K562 (cell line): ENCODE data around the gene RAB7A. TPM values are rescaled to one million over a fixed set of nuclear protein-coding genes. Genes with fewer than 3 reads are reported as not detected.

Experiments used
- CBX5 ChIP-seq: IDR thresholded peaks from 2 replicates; pipeline ENCODE4 v1.6.1; 2014; ENCODE audit warnings: low read depth, borderline replicate concordance
- ELF2 ChIP-seq: fragments of 250-450 bp; sonication (Bioruptor Pico); IDR thresholded peaks from 2 replicates; pipeline ENCODE4 v1.5.0; 2021; ENCODE audit warnings: mild to moderate bottlenecking
- GTF2F1 ChIP-seq: IDR thresholded peaks from 2 replicates; pipeline ENCODE4 v1.6.1; 2011; ENCODE audit warnings: low read depth, low read length, improper control_type of control experiment
- HDAC1 ChIP-seq, 2 experiments: fragments of 450-650 bp; IDR thresholded peaks; 2 replicates each; pipeline ENCODE4 v1.6.1; 2016 to 2017; ENCODE audit warnings: inconsistent platforms in 1 of 2, mild to moderate bottlenecking in 1 of 2, moderate library complexity in 1 of 2
- KHSRP ChIP-seq: fragments of 450-650 bp; IDR thresholded peaks from 2 replicates; pipeline ENCODE4 v1.6.1; 2017
- L3MBTL2 ChIP-seq: fragments of 450-650 bp; IDR thresholded peaks from 2 replicates; pipeline ENCODE4 v1.6.1; 2016; ENCODE audit warnings: mild to moderate bottlenecking, moderate library complexity
- MAZ ChIP-seq, 2 experiments: fragments of 450-650 bp in 1 of 2; sonication (generic) in 1 of 2; formaldehyde crosslinking; IDR thresholded peaks in 1 of 2; conservative IDR thresholded peaks in 1 of 2; 2 replicates each; pipeline versions ENCODE4 v1.4.0 to v1.5.0; 2020; ENCODE audit warnings: mild to moderate bottlenecking in 1 of 2, missing genetic modification reagents in 1 of 2
- MLX ChIP-seq, 2 experiments: fragments of 450-650 bp in 1 of 2; sonication (generic) in 1 of 2; formaldehyde crosslinking; conservative IDR thresholded peaks; 2 replicates each; pipeline versions ENCODE4 v1.4.0 to v1.8.1; 2020 to 2022; ENCODE audit warnings: mild to moderate bottlenecking in 1 of 2, missing genetic modification reagents in 1 of 2
- NR2C2 ChIP-seq, 2 experiments: fragments of 200-800 bp in 1 of 2; sonication (Bioruptor generic) in 1 of 2; sonication (generic) in 1 of 2; formaldehyde crosslinking in 1 of 2; IDR thresholded peaks; 2 replicates each; pipeline versions ENCODE4 v1.6.1 to v1.8.0; 2016 to 2022; ENCODE audit warnings: mild to moderate bottlenecking in 1 of 2, missing compliant biosample characterization in 1 of 2, missing genetic modification characterization in 1 of 2, missing genetic modification reagents in 1 of 2
- RNF2 ChIP-seq: sonication (generic); IDR thresholded peaks from 2 replicates; pipeline ENCODE4 v1.6.1; 2016
- SIN3A ChIP-seq, 2 experiments: fragments of 150-350 bp in 1 of 2; IDR thresholded peaks; 2 replicates each; pipeline ENCODE4 v1.6.1; 2011 to 2016; ENCODE audit warnings: borderline replicate concordance in 2 of 2, low read depth in 2 of 2, low read length in 2 of 2, mild to moderate bottlenecking in 2 of 2, moderate library complexity in 2 of 2; ENCODE audit not compliant: control insufficient read depth in 1 of 2
- SOX6 ChIP-seq: fragments of 450-650 bp; IDR thresholded peaks from 2 replicates; pipeline ENCODE4 v1.6.1; 2014; ENCODE audit warnings: mild to moderate bottlenecking
- TEAD4 ChIP-seq, 2 experiments: sonication (generic) in 1 of 2; formaldehyde crosslinking in 1 of 2; IDR thresholded peaks; 2 replicates each; pipeline versions ENCODE4 v1.6.1 to v1.8.0; 2012 to 2022; ENCODE audit warnings: borderline replicate concordance in 1 of 2, inconsistent platforms in 1 of 2, low read length in 1 of 2, mild to moderate bottlenecking in 1 of 2, missing genetic modification reagents in 1 of 2
- VEZF1 ChIP-seq: fragments of 200-800 bp; sonication (Bioruptor generic); IDR thresholded peaks from 2 replicates; pipeline ENCODE4 v1.6.1; 2017; ENCODE audit warnings: missing genetic modification characterization, missing compliant biosample characterization
- ZBTB17 ChIP-seq: fragments of 450-650 bp; formaldehyde crosslinking; IDR thresholded peaks from 2 replicates; pipeline ENCODE4 v1.4.0; 2020; ENCODE audit warnings: mild to moderate bottlenecking
- ZSCAN29 ChIP-seq: fragments of 450-650 bp; IDR thresholded peaks from 2 replicates; pipeline ENCODE4 v1.6.1; 2017
- polyA plus RNA-seq, 8 experiments: library from polyadenylated mRNA; depleted of rRNA in 4 of 8; stranded (reverse) in 5 of 8; unstranded in 3 of 8; fragments of >200 nt; fragmentation: Nextera tagmentation in 2 of 8; fragmentation: Illumina TruSeq in 1 of 8; extraction: Ambion mirVana in 2 of 8; extraction: Trizol in 1 of 8; gene quantifications; 2 replicates each; pipeline versions ENCODE4 v1.2.1 to v1.2.3, GENCODE V29; 2011 to 2014; ENCODE audit warnings: inconsistent platforms in 1 of 8, missing spikeins in 1 of 8
- total RNA-seq, 7 experiments: library from RNA; depleted of rRNA in 6 of 7; stranded (reverse); fragments of >200 nt in 6 of 7; fragmentation: Illumina TruSeq in 2 of 7; extraction: Trizol in 2 of 7; gene quantifications; 2 replicates each; pipeline versions ENCODE4 v1.2.1 to v1.2.3, GENCODE V29; 2011 to 2021; ENCODE audit warnings: low replicate concordance in 1 of 7
- TF ChIP-seq, protein P1 (sequence below), 2 experiments: fragments of 450-650 bp in 1 of 2; sonication (generic) in 1 of 2; formaldehyde crosslinking in 1 of 2; IDR thresholded peaks in 1 of 2; conservative IDR thresholded peaks in 1 of 2; 2 replicates each; pipeline versions ENCODE4 v1.6.1 to v1.8.1; 2016 to 2023; ENCODE audit warnings: mild to moderate bottlenecking in 2 of 2, moderate library complexity in 2 of 2, inconsistent platforms in 1 of 2, missing genetic modification reagents in 1 of 2
- TF ChIP-seq, protein P2 (sequence below): fragments of 450-650 bp; IDR thresholded peaks from 2 replicates; pipeline ENCODE4 v1.7.0; 2016; ENCODE audit warnings: borderline replicate concordance
- TF ChIP-seq, protein P3 (sequence below): sonication (generic); formaldehyde crosslinking; IDR thresholded peaks from 2 replicates; pipeline ENCODE4 v1.8.0; 2022; ENCODE audit warnings: missing genetic modification reagents, mild to moderate bottlenecking, moderate library complexity, borderline replicate concordance

Gene RAB7A
- total and polyA plus RNA-seq, 9 of the 15 experiments (the other 6 are each of a cell fraction or from before 2014, with no cell fraction given): 30.9 to 204 (median 72.8) TPM

DNA sequence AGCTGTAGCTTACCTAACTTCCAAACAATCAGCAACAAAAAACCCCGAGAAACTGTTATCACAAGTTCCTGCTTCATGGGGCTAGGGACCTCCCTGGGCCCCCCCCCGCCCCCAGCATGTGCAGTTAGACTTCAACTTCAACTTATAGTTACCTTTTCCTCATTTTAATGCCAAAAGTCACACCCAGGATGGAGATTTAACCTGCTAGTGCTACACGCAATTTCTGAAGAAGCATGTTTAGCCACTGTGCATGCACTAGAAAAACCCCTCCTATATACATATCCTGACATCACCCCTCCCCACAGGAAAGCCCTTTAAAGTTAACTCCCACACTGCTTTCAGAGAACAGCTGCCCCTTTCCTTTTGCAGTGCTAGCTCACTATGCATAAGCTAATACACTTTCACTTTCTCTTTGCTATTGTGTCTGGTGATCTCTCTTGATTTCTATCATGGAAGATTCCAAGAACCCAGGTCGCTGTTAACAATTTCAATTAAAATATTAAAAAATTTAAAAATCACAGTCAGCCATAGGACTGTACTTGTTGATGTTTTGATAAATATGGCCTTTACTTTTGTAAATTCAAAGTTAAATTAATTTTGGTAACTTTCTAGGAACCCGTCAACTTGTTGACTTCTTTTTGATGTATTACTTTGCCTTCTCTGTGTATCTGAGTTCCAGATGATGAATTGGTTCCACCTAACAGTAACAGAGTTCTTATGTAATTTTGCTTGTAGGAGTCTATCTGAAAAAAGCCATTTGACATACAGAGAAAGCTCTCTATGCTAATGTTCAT, 78.2 kb downstream of the RAB7A start (continued):
- TF ChIP-seq MLX (CRISPR knock-in tag; conservative IDR thresholded peaks at IDR 0.05): no peak
- TF ChIP-seq L3MBTL2: peak; percentile 23; the same call in 1 of the 2 replicates
- TF ChIP-seq KHSRP: no peak
- TF ChIP-seq ZBTB17 (CRISPR knock-in tag): no peak
- peak in 1 of 2 experiments; percentile 85; a peak in 2 of 4 replicates for TF ChIP-seq HDAC1 (IDR thresholded peaks at IDR 0.05)
- TF ChIP-seq TEAD4 (IDR thresholded peaks at IDR 0.05; ENCODE audit: low read length): peak; percentile 20; the same call in 1 of the 2 replicates
- TF ChIP-seq TEAD4 (CRISPR knock-in tag; IDR thresholded peaks at IDR 0.05; ENCODE audit: borderline replicate concordance): no peak
- TF ChIP-seq ZSCAN29: no peak
- TF ChIP-seq ELF2 (CRISPR knock-in tag): no peak
- TF ChIP-seq, protein P1, sequence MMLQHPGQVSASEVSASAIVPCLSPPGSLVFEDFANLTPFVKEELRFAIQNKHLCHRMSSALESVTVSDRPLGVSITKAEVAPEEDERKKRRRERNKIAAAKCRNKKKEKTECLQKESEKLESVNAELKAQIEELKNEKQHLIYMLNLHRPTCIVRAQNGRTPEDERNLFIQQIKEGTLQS (IDR thresholded peaks at IDR 0.05): peak; percentile 43; the same call in 1 of the 2 replicates
- TF ChIP-seq, protein P1 (CRISPR knock-in tag; conservative IDR thresholded peaks at IDR 0.05): no peak
- TF ChIP-seq VEZF1 (CRISPR knock-in tag): peak; percentile 69
- peak; percentile 38; the same call in 1 of the 2 replicates for TF ChIP-seq SOX6
- TF ChIP-seq, protein P2, sequence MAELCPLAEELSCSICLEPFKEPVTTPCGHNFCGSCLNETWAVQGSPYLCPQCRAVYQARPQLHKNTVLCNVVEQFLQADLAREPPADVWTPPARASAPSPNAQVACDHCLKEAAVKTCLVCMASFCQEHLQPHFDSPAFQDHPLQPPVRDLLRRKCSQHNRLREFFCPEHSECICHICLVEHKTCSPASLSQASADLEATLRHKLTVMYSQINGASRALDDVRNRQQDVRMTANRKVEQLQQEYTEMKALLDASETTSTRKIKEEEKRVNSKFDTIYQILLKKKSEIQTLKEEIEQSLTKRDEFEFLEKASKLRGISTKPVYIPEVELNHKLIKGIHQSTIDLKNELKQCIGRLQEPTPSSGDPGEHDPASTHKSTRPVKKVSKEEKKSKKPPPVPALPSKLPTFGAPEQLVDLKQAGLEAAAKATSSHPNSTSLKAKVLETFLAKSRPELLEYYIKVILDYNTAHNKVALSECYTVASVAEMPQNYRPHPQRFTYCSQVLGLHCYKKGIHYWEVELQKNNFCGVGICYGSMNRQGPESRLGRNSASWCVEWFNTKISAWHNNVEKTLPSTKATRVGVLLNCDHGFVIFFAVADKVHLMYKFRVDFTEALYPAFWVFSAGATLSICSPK: no peak
- no peak for TF ChIP-seq NR2C2 (CRISPR knock-in tag; IDR thresholded peaks at IDR 0.05)
- TF ChIP-seq NR2C2 (tag; IDR thresholded peaks at IDR 0.05): no peak
- no peak for TF ChIP-seq GTF2F1
- peak; percentile 85 to 91 for TF ChIP-seq SIN3A (IDR thresholded peaks at IDR 0.05; ENCODE audit: borderline replicate concordance in 2 of 2, control insufficient read depth in 1 of 2, low read depth in 2 of 2, low read length in 2 of 2)
- TF ChIP-seq, protein P3, sequence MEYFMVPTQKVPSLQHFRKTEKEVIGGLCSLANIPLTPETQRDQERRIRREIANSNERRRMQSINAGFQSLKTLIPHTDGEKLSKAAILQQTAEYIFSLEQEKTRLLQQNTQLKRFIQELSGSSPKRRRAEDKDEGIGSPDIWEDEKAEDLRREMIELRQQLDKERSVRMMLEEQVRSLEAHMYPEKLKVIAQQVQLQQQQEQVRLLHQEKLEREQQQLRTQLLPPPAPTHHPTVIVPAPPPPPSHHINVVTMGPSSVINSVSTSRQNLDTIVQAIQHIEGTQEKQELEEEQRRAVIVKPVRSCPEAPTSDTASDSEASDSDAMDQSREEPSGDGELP (CRISPR knock-in tag): peak; percentile 71; the same call in 1 of the 2 replicates
- TF ChIP-seq RNF2: no peak
- TF ChIP-seq CBX5: no peak
- peak; percentile 27 to 35; a peak in 2 of 4 replicates for TF ChIP-seq MAZ (CRISPR knock-in tag; conservative IDR thresholded peaks at IDR 0.05 in 1 of 2, IDR thresholded peaks at IDR 0.05 in 1 of 2)
